GM23248 (cell line): Measurements from ENCODE around the gene FILIP1. TPM values are rescaled to one million over a fixed set of nuclear protein-coding genes. Genes with fewer than 3 reads are reported as not detected.

Experiments
- DNase-seq: peaks from one replicate; pipeline ENCODE4 v3.0.0-alpha.2; 2015
- H2AFZ ChIP-seq: fragments of 200-600 bp; sonication (generic); 2 replicates; pipeline ENCODE4 v1.6.1; 2016; ENCODE audit warnings: antibody characterized with exemption
- H3F3A ChIP-seq: fragments of 200-600 bp; sonication (generic); 2 replicates; pipeline ENCODE4 v1.6.1; 2016; ENCODE audit warnings: mild to moderate bottlenecking, antibody characterized with exemption, mixed run types; ENCODE audit not compliant: insufficient read depth
- H3K27ac ChIP-seq: fragments of 200-600 bp; sonication (generic); 2 replicates; pipeline ENCODE4 v1.5.1; 2016; ENCODE audit warnings: mild to moderate bottlenecking
- H3K27me3 ChIP-seq: fragments of 200-600 bp; sonication (generic); replicated peaks from 2 replicates; pipeline ENCODE4 v1.6.1; 2016; ENCODE audit warnings: mild to moderate bottlenecking; ENCODE audit not compliant: insufficient read depth
- H3K36me3 ChIP-seq: fragments of 200-600 bp; sonication (generic); 2 replicates; pipeline ENCODE4 v1.6.1; 2016; ENCODE audit warnings: low read depth, mild to moderate bottlenecking
- H3K4me1 ChIP-seq: fragments of 200-600 bp; sonication (generic); 2 replicates; pipeline ENCODE4 v1.6.1; 2016; ENCODE audit warnings: mild to moderate bottlenecking; ENCODE audit not compliant: insufficient read depth
- H3K4me2 ChIP-seq: fragments of 200-600 bp; sonication (generic); one replicate; pipeline ENCODE4 v1.6.1; 2016; ENCODE audit warnings: mild to moderate bottlenecking; ENCODE audit not compliant: unreplicated experiment
- H3K4me3 ChIP-seq: fragments of 200-600 bp; sonication (generic); 2 replicates; pipeline ENCODE4 v1.5.1; 2016; ENCODE audit warnings: mild to moderate bottlenecking
- H3K79me2 ChIP-seq: fragments of 200-600 bp; sonication (generic); 2 replicates; pipeline ENCODE4 v1.6.1; 2016; ENCODE audit warnings: mild to moderate bottlenecking; ENCODE audit not compliant: insufficient read depth
- H3K9ac ChIP-seq: fragments of 200-600 bp; sonication (generic); 2 replicates; pipeline ENCODE4 v1.6.1; 2016; ENCODE audit warnings: mild to moderate bottlenecking
- H3K9me2 ChIP-seq: fragments of 200-600 bp; sonication (generic); 2 replicates; pipeline ENCODE4 v1.6.1; 2016; ENCODE audit warnings: mixed run types, mild to moderate bottlenecking, moderate library complexity; ENCODE audit not compliant: insufficient read depth
- H3K9me3 ChIP-seq: fragments of 200-600 bp; sonication (generic); one replicate; pipeline ENCODE4 v1.6.1; 2017; ENCODE audit warnings: low read depth
- H4K20me1 ChIP-seq: fragments of 200-600 bp; sonication (generic); 2 replicates; pipeline ENCODE4 v1.6.0; 2016; ENCODE audit not compliant: insufficient read depth
- EZH2 ChIP-seq: fragments of 200-600 bp; sonication (generic); IDR thresholded peaks from 2 replicates; pipeline ENCODE4 v1.6.1; 2018; ENCODE audit warnings: antibody characterized with exemption, mild to moderate bottlenecking; ENCODE audit not compliant: insufficient read depth, poor library complexity, severe bottlenecking
- EZH2phosphoT487 ChIP-seq: fragments of 200-600 bp; sonication (generic); IDR thresholded peaks from 2 replicates; pipeline ENCODE4 v1.6.1; 2018; ENCODE audit warnings: antibody characterized with exemption, moderate library complexity, mild to moderate bottlenecking, low read depth; ENCODE audit not compliant: insufficient read depth
- WGBS, 2 experiments: methylation state at CpG; one replicate each; pipeline ENCODE4 v1.1.6; 2015 to 2017; ENCODE audit warnings: low lambda C conversion rate in 2 of 2, low coverage in 1 of 2; ENCODE audit errors: missing lambda C conversion rate in 2 of 2; 5-methylcytosine and 5-hydroxymethylcytosine counted together
- in situ Hi-C: fragments of 300-500 bp; cut with MboI; formaldehyde crosslinking; loops from 2 replicates; pipeline ENCODE4 v1.15.0; 2020
- polyA plus RNA-seq: library from polyadenylated mRNA; unstranded; fragments of >200 nt; fragmentation: Nextera tagmentation; extraction: Ambion mirVana; gene quantifications from 2 replicates; pipeline ENCODE4 v1.2.1, GENCODE V29; 2016
- total RNA-seq: library from RNA; depleted of rRNA; stranded (reverse); fragments of >200 nt; shearing (Covaris generic); gene quantifications from 2 replicates; pipeline ENCODE4 v1.2.3, GENCODE V29; 2014

Gene FILIP1
- total and polyA plus RNA-seq, 2 experiments from 2014 or later: under 0.01 TPM; not detected in 1

DNA sequence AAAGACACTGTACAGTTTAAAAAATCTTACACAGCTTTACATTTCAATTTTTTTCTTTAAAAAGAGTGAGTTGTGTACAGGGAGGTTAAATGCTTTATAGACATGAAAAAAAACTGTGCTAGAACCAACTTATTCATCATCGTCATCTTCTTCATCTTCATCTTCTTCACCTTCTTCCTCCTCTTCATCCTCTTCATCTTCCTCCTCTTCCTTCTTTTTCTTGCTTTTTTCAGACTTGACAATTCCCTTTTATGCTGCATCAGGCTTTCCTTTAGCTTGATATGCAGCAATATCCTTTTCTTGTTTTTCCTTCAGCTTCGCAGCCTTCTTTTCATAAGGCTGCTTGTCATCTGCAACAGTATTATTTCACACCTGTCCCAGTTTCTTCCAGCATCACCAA lies 174.7 kb downstream of the FILIP1 start:
- Histone ChIP-seq H3K9me2 (no peaks in the 10 kb centered on the region), H3K27ac (no peak overlapping the region), H3F3A (no peaks in the 10 kb centered on the region), H4K20me1 (no peaks in the 10 kb centered on the region), H3K9ac (no peak overlapping the region), H3K4me3 (no peak overlapping the region), H2AFZ (no peak overlapping the region), H3K27me3 (peaks cover 10% of the 10 kb centered on the region; the same call in 1 of the 2 replicates), H3K9me3 (no peaks in the 10 kb centered on the region), H3K36me3 (no peaks in the 10 kb centered on the region), H3K79me2 (no peaks in the 10 kb centered on the region), H3K4me2 (no peak overlapping the region), H3K4me1 (peaks cover 13% of the 10 kb centered on the region)
- no peak for TF ChIP-seq EZH2phosphoT487
- TF ChIP-seq EZH2: no peak
- WGBS, 2 experiments: 38 to 44% methylated on average over 2 of the region's 2 CpGs
- DNase-seq: no peak
- in situ Hi-C loops: no loop called here

DNA sequence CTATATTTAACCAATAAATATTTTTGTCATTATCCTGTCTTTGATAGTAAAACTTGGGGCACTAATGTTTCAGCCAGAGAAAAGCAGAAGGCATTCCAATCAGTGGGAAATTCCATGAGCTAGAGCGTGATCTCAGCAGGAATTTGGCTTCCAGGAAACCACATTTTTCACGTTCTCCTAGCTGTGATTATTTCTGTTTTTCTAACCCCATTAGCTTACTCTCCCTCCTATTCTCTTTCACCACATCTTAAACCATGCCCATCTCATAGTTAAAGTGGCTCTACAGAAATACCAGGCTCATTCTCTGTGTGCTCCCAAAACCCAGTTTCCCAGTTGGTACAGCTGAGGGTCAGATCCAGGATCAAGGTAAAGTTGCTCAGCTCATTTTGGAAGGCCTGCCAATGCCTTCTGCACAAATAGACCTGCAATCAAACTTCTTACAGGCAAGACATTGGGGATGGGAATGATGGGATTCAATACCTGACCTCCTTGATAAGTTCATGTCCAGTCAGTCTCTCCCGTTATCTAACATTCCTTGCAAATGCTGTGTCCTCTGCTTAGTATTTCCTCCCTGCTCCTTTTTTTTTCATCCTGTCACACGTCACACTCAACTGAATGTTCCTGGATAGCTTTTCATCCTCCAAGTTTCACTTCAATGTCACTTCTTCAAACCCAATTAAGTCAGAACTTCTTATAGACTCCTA lies 175.9 kb downstream of the FILIP1 start:
- in situ Hi-C loops: no loop called here

DNA sequence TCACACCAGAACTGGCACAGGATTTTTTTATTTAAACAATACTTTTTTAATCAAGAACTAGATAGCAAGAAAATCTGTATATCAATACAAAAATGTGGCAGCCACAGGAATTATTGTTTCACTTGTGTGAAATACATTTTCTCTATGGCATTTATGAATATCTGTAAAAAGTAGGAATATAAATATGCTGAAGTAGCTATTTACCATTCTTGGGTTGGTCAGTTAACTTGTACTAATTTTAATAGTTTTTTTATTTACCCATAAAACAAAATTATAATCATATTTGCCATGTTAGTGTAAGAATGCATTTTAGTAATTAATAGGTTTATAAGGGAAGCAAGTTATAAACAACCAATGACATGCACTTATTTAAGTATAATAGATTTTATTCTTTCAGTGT lies 177.6 kb downstream of the FILIP1 start:
- Histone ChIP-seq H3K36me3 (no peaks in the 10 kb centered on the region), H3K9me3 (no peaks in the 10 kb centered on the region), H3K79me2 (no peaks in the 10 kb centered on the region), H3K4me3 (no peak overlapping the region), H3K27me3 (peaks cover 10% of the 10 kb centered on the region; the same call in 1 of the 2 replicates), H3K9me2 (no peaks in the 10 kb centered on the region), H2AFZ (no peak overlapping the region), H3F3A (no peaks in the 10 kb centered on the region), H3K9ac (no peak overlapping the region), H3K4me2 (no peak overlapping the region), H4K20me1 (no peaks in the 10 kb centered on the region), H3K4me1 (peaks cover 13% of the 10 kb centered on the region), H3K27ac (no peak overlapping the region)
- in situ Hi-C loops: no loop called here
- TF ChIP-seq EZH2: no peak
- no peak for DNase-seq

More for the DNA sequence above, 175.9 kb downstream of the FILIP1 start:
- peak; percentile 60 for DNase-seq
- no peaks in the 10 kb centered on the region for H3K9me2 ChIP-seq
- WGBS, 2 experiments: 31 to 38% methylated on average over 4 of the region's 4 CpGs
- H3K36me3 ChIP-seq: no peaks in the 10 kb centered on the region
- H3F3A ChIP-seq: no peaks in the 10 kb centered on the region
- no peak overlapping the region for H3K27ac ChIP-seq
- H4K20me1 ChIP-seq: no peaks in the 10 kb centered on the region
- no peaks in the 10 kb centered on the region for H3K9me3 ChIP-seq
- H2AFZ ChIP-seq: no peak overlapping the region
- no peak overlapping the region for H3K9ac ChIP-seq
- H3K27me3 ChIP-seq: peaks cover 10% of the 10 kb centered on the region; the same call in 1 of the 2 replicates
- H3K4me3 ChIP-seq: no peak overlapping the region
- peak overlapping the region; percentile 36 for H3K4me2 ChIP-seq
- no peaks in the 10 kb centered on the region for H3K79me2 ChIP-seq
- TF ChIP-seq EZH2phosphoT487: no peak
- TF ChIP-seq EZH2: no peak
- peaks cover 13% of the 10 kb centered on the region for H3K4me1 ChIP-seq

DNA sequence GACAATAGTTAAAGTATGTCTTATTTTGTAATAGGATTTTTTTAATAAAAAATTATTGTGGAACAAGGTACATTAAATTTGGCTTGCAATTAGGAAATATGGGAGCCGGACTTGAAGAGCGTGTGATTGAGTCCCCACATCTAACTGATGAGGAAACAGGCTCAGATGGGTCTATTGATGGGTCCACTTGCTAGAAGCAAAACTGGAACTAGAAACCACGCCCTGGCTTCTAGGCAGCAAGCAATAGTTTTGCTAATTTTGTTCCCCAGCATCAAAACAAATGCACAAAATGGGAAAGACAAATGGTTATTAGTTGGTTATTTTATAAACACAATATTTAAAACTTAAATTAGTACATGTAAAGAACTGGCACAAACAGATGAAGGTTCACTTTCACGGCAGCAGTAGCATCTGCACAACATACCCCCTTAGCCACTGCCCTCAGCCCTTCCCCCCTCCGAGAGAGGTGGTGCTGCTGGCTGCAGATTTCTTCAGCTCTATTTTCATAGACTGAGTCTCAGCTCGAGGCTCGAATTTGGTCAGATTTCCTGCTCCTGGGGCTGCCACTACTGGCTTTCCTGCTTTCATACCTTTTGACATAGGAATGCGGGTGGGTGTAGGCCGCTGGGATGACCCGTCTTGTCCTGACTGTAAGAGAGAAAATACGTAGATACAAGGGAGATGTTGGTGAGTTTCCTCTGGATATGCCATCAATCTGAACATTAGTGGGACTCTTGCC lies 185.2 kb downstream of the FILIP1 start:
- H3K4me1 ChIP-seq: no peaks in the 10 kb centered on the region
- no peaks in the 10 kb centered on the region for H3K9me3 ChIP-seq
- peaks cover 5% of the 10 kb centered on the region; the same call in 1 of the 2 replicates for H3K27me3 ChIP-seq
- H3K27ac ChIP-seq: no peak overlapping the region
- H3K36me3 ChIP-seq: no peaks in the 10 kb centered on the region
- H3K79me2 ChIP-seq: no peaks in the 10 kb centered on the region
- no peaks in the 10 kb centered on the region for H3F3A ChIP-seq
- in situ Hi-C loops: no loop called here
- DNase-seq: no peak
- WGBS, 2 experiments: 73 to 74% methylated on average over 11 of the region's 11 CpGs
- H3K4me3 ChIP-seq: no peak overlapping the region
- no peaks in the 10 kb centered on the region for H3K9me2 ChIP-seq
- no peak overlapping the region for H3K4me2 ChIP-seq
- no peak for TF ChIP-seq EZH2phosphoT487
- TF ChIP-seq EZH2: no peak
- no peaks in the 10 kb centered on the region for H4K20me1 ChIP-seq
- no peak overlapping the region for H2AFZ ChIP-seq
- no peak overlapping the region for H3K9ac ChIP-seq
